Suppressor macrophage treated with lipopolysaccharide for 4 hours (primary cell): Measurements from ENCODE around the gene THOC3.
"Not testable (repeated sequence)": the region's sequence is repeated elsewhere in the genome, so short reads cannot be mapped to it uniquely, and the experiment has no call there.

Experiments used
- DNase-seq: peaks from one replicate; pipeline ENCODE4 v3.0.0-alpha.2; 2020

Gene THOC3

DNA sequence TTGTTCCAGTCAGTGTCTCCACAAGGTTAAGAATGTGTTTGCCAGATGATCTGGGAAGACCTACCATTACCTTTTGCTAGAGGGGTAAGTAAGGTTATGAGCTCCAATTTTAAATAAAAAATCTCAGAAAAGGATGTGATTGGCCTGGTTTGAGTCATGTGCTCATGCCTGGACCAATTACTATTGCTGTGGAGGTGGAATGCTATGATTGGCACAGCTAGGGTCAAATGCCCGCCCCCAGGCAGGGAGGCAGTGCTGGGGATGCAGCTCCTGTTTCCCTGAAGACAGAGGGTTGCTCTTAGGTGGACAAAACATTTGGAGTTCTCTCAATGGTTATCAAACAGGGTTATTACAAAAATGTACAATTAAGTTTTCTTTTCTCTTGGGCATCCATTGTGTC lies 29.6 kb downstream of the THOC3 start:
- DNase-seq = not testable (repeated sequence)

DNA sequence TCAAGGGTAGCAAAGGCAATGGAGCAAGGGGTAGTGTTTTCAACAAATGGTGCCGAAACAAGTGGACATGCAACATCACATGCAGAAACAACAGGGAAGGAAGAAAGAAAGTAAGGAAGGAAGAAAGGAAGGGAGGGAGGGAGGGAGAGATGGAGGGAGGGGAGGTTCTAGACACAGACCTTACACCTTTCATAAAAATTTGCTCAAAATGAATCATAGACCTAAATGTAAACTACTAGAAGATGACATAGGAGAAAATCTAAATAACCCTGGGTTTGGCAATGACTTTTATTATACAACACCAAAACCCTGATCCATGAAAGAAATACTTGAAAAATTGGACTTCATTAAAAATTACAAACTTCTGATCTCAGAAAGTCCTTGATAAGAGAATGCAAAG lies 39.4 kb downstream of the THOC3 start:
- DNase-seq = not testable (repeated sequence)

DNA sequence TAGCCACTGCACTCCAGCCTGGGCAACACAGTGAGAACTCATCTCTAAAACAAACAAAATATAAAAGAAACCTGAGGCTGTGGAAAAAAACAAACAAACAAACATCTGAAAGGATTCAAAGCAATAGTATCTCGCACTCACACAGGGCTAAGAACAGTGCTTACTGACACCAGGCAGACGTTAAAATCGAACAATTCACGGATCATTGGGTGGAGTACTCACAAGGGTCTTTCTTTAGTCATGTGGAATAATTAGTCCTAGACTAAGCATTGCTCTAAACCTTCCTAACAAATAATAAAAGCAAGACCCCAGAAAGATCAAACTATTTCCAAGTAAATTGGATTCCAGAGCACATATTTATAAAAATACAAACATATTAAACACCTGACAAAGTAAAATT lies 43.0 kb downstream of the THOC3 start:
- not testable (repeated sequence) for DNase-seq

DNA sequence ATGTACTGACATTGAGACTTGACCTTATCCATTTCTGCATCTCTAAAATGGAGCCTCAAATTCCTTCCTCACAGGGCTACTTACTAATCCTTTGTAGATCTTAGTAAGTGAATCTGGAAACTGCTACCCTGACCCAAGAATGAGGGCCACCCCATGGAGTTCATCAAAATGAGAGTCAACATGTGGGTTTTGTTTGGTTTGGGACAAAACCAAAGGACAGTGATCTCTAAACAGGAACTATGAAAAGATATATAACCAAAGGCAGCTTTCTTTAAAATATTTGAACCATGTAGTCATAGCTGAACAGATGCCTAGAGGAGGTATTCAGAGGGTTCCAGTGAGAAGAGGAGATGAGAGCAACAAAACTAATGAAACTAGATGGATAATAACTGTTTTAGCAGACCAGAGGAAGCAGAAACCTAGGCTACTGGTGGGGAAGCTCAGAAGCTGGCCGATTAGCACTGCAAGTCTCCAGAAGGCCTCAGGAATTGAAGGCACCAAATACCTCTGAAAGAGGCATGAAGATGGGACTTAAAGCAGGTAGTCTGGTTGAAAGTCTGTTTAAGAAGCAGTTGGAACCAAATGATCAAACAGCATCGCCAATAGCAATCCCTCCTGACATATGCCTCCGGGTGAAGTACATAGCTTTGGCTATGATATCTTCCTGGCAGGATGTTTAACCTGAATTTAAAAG lies 45.8 kb downstream of the THOC3 start:
- no peak for DNase-seq

DNA sequence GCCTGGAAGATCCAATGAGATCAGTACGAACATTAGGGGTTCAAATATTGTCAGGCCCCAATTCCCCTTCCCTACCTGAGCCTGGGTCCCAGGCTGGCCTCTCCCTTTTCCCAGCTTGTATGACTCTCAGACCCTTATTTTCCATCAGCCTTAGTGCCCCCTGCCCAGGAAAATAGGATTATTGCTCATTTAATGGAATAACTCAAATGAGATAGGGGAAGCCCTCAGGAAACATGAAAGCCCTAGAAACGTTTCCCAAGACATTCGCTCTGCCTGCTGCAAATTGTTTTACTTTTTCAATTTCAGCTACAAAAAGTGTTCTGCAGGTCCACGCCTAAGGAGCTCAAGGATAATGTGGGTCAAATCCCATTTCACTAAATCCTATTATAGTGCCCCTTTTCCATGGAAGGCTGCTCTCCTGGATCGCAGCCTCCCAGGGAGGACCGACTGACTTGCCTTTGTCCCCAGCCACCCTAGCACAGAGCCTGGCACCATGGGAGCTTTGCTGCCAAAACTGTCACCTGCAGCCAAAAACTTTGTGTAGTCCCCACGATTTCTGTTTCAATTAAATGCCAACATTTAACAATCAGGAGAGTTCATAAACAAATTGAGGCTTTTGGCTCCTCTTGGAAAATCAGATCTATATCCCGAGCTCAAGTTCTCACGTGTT lies 46.9 kb downstream of the THOC3 start:
- no peak for DNase-seq

DNA sequence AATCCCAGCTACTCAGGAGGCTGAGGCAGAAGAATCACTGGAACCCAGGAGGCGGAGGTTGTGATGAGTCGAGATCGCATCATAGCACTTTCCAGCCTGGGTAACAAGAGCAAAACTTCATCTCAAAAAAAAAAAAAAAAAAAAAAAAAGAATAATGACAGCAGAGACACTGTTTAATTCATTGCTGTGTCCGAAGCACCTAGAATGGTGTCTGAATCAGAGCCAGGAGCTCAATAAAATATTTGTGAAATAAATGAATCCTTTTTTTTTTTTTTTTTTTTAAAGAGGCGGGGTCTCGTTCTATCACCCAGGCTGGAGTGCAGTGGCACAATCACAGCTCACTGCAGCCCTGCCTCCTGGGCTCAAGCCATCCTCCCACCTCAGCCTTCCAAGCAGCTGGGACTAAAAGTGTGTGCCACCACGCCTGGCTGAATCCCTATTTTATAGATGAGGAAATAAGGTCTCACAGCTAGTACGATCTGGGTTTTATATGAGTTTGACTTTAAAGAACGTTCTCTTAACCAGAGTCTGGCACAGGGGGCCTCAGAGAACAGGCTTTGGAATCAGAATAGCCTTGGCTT lies 47.8 kb downstream of the THOC3 start:
- no peak for DNase-seq

DNA sequence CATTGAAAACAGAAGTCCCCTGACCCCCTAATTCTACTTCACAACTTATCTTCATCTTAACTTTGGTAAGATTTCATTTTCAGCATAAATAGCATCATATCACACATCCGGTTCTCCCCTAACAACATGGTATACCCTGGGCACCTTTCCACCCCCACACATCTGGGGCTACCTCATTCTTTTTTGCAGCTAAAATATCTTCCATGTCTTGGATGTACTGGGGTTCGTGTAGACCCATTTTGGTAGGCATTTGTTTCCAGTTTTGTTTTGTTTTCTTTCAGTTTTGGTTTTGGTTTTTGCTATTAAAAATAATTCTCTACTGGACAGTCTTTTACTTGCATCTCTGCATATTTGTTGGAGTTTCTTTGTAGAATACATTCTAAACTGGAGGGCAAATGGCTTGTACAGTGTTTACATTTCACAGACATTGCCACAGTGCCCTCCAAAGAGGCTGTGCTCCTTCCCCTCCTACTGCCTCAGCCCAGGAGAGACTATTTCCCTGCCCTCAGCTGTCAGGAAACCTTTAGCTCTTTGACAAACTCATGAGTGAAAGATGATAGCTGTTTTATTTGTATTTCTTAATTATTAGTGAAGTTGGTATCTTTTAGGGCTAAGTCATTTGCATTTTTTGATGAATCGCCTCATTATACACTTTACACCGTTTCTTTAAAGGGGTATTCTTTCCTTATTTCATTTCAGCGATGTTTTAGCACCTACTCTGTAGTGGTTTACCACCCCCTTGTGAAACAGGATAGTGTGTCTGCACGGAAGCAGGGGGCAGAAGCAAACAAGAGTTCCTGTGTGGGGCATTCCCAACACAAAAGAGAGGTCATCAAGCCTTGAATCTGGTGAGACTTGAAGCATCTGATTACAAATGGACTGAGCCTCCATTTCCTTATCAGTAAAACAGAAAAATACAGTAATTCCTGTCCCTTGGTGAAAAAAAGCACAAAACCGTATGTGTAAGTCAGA lies 52.8 kb downstream of the THOC3 start:
- DNase-seq = not testable (repeated sequence)

DNA sequence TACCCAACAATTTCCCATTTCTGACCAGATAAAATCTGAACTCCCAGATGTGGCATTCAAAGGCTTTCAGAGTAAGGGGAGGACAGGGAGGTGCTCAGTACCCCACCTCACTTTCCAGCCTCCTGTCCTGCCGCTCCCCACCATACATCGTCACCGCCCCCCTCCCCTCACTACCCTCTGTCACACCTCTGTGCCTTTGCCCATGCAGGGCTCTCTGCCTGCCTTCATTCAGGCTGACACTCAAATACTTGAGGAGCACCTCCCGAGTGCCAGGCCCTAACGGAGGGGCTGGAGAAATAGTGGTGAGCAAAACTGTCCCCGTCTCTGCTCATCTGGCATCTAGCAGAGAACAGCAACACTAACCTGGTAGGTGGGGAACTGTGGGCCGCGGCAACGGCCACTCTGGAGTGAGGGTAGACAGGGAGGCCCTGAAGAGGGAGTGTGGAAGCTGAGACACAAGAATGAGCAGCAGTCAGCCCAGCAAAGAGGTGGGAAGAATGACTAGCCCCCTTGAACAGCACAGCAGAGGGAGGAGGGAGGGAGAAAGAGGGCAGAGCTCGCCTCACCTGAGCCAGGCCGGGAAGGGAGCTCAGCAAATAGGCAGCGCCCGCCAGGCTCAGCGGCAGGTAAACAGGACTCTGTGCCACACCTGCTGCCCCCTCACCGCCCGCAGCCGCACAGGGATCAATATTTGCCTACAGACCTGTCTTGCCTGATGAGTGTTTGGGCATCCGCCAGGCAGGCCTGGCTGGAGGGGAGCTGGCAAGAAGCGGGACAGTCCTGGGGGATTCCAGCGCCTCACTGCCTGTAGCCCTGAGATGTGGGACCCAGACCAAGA lies 54.1 kb downstream of the THOC3 start:
- DNase-seq = not testable (repeated sequence)

DNA sequence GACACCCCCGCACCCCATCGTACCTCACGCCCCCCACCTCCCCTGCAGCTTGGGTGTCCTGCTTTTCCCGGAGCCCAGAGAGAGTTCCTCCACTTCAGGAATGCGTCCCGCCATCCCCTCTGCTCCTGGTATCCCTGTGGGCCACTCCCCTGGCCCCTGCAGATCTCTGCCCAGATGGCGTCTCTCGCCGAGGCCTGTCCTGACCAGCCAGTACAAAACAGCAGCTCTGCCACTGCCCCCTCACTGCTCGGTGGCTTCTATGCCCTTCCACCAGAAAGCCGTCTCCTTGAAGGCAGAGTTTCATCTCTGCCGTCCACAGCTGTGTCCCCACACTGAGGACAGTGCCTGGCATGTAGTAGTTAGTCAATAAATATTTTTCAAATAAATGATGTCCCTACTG lies 58.0 kb downstream of the THOC3 start:
- DNase-seq = not testable (repeated sequence)
